HepG2 (cell line): ENCODE data around the gene MAPRE3. TPM values are rescaled to one million over a fixed set of nuclear protein-coding genes. Genes with fewer than 3 reads are reported as not detected.
A peak's percentile ranks its signal among the peaks of the same experiment; 100 is the strongest.

Experiments
- ATF7 ChIP-seq, 2 experiments: fragments of 450-650 bp in 1 of 2; sonication (generic) in 1 of 2; formaldehyde crosslinking in 1 of 2; IDR thresholded peaks; 2 replicates each; pipeline versions ENCODE4 v1.4.0 to v1.6.1; 2016 to 2020; ENCODE audit warnings: antibody characterized with exemption in 1 of 2, mild to moderate bottlenecking in 1 of 2, missing genetic modification reagents in 1 of 2
- CAMTA2 ChIP-seq: sonication (generic); formaldehyde crosslinking; IDR thresholded peaks from 2 replicates; pipeline ENCODE4 v1.4.0; 2020; ENCODE audit warnings: mild to moderate bottlenecking, missing genetic modification reagents, borderline replicate concordance
- HNRNPLL ChIP-seq: fragments of 200-400 bp; formaldehyde crosslinking; IDR thresholded peaks from 2 replicates; pipeline ENCODE4 v1.6.1; 2017; ENCODE audit warnings: mild to moderate bottlenecking, low read depth, low read length; ENCODE audit not compliant: poor library complexity, severe bottlenecking
- KAT2B ChIP-seq: fragments of 150-350 bp; IDR thresholded peaks from 2 replicates; pipeline ENCODE4 v1.6.1; 2014; ENCODE audit warnings: low read depth, low read length, borderline replicate concordance
- MAFG ChIP-seq: sonication (generic); formaldehyde crosslinking; IDR thresholded peaks from 2 replicates; pipeline ENCODE4 v1.5.1; 2020; ENCODE audit warnings: mild to moderate bottlenecking, missing genetic modification reagents
- MED1 ChIP-seq: sonication (generic); formaldehyde crosslinking; IDR thresholded peaks from 2 replicates; pipeline ENCODE4 v1.4.0; 2020; ENCODE audit warnings: missing genetic modification reagents
- NCOR1 ChIP-seq: fragments of 200-600 bp; sonication (generic); IDR thresholded peaks from 2 replicates; pipeline ENCODE4 v1.7.0; 2017; ENCODE audit warnings: antibody characterized with exemption, low read length, borderline replicate concordance
- NFATC3 ChIP-seq: sonication (generic); formaldehyde crosslinking; IDR thresholded peaks from 2 replicates; pipeline ENCODE4 v1.5.1; 2020; ENCODE audit warnings: mild to moderate bottlenecking, missing genetic modification reagents
- RBFOX2 ChIP-seq: fragments of 200-400 bp; formaldehyde crosslinking; IDR thresholded peaks from 2 replicates; pipeline ENCODE4 v1.6.1; 2017; ENCODE audit warnings: low read depth, mild to moderate bottlenecking, low read length
- SMAD1 ChIP-seq: sonication (generic); formaldehyde crosslinking; IDR thresholded peaks from 2 replicates; pipeline ENCODE4 v1.4.0; 2020; ENCODE audit warnings: missing genetic modification reagents, low read depth, mild to moderate bottlenecking, borderline replicate concordance
- SMARCE1 ChIP-seq: fragments of 450-650 bp; IDR thresholded peaks from 2 replicates; pipeline ENCODE4 v1.6.1; 2017; ENCODE audit warnings: borderline replicate concordance
- SNAI1 ChIP-seq: sonication (generic); formaldehyde crosslinking; IDR thresholded peaks from 2 replicates; pipeline ENCODE4 v1.5.0; 2020; ENCODE audit warnings: mild to moderate bottlenecking, missing genetic modification reagents, borderline replicate concordance
- SOX6 ChIP-seq, 2 experiments: fragments of 450-650 bp in 1 of 2; sonication (generic) in 1 of 2; formaldehyde crosslinking in 1 of 2; IDR thresholded peaks; 2 replicates each; pipeline versions ENCODE4 v1.4.0 to v1.6.1; 2017 to 2020; ENCODE audit warnings: antibody characterized with exemption in 1 of 2, mild to moderate bottlenecking in 1 of 2, missing genetic modification reagents in 1 of 2
- SRSF4 ChIP-seq: fragments of 200-400 bp; formaldehyde crosslinking; IDR thresholded peaks from one replicate; pipeline ENCODE4 v1.6.1; 2018; ENCODE audit warnings: mild to moderate bottlenecking, low read depth, low read length, moderate library complexity; ENCODE audit not compliant: poor library complexity, severe bottlenecking
- SRSF9 ChIP-seq: fragments of 200-400 bp; formaldehyde crosslinking; IDR thresholded peaks from 2 replicates; pipeline ENCODE4 v1.6.1; 2018; ENCODE audit warnings: borderline replicate concordance, mild to moderate bottlenecking, low read depth, low read length; ENCODE audit not compliant: insufficient read depth, poor library complexity, severe bottlenecking
- TCF7L2 ChIP-seq: IDR thresholded peaks from 2 replicates; pipeline ENCODE4 v1.6.1; 2011; ENCODE audit warnings: mild to moderate bottlenecking, low read depth, low read length, moderate library complexity
- ZFP41 ChIP-seq: sonication (generic); formaldehyde crosslinking; IDR thresholded peaks from 2 replicates; pipeline ENCODE4 v1.4.0; 2020; ENCODE audit warnings: mild to moderate bottlenecking, missing genetic modification reagents, borderline replicate concordance
- ZMAT3 ChIP-seq: sonication (generic); formaldehyde crosslinking; conservative IDR thresholded peaks from 2 replicates; pipeline ENCODE4 v1.7.0; 2021; ENCODE audit warnings: missing genetic modification reagents
- ZNF251 ChIP-seq: sonication (generic); formaldehyde crosslinking; IDR thresholded peaks from 2 replicates; pipeline ENCODE4 v1.9.0; 2021; ENCODE audit warnings: mild to moderate bottlenecking, missing genetic modification reagents
- ZSCAN9 ChIP-seq: IDR thresholded peaks from 2 replicates; pipeline ENCODE4 v1.6.1; 2016; ENCODE audit warnings: borderline replicate concordance
- polyA plus RNA-seq, 8 experiments: library from polyadenylated mRNA; depleted of rRNA in 3 of 8; stranded (reverse) in 7 of 8; unstranded in 1 of 8; fragments of >200 nt; fragmentation: Illumina TruSeq in 4 of 8; extraction: Trizol in 4 of 8; gene quantifications; 2 replicates each; pipeline versions ENCODE4 v1.2.1 to v1.2.3, GENCODE V29; 2011 to 2016; ENCODE audit warnings: low read depth in 4 of 8, missing spikeins in 1 of 8, mixed read lengths in 1 of 8; ENCODE audit not compliant: insufficient read depth in 1 of 8
- total RNA-seq, 5 experiments: library from RNA; depleted of rRNA; stranded (reverse); fragments of >200 nt; fragmentation: Illumina TruSeq; extraction: Trizol; gene quantifications; 2 replicates each; pipeline ENCODE4 v1.2.3, GENCODE V29; 2016; ENCODE audit warnings: low read depth in 1 of 5
- TF ChIP-seq, protein P1 (sequence below): IDR thresholded peaks from 2 replicates; pipeline ENCODE4 v1.6.1; 2012; ENCODE audit warnings: low read depth, low read length, improper control_type of control experiment
- TF ChIP-seq, protein P2 (sequence below): sonication (generic); formaldehyde crosslinking; IDR thresholded peaks from 2 replicates; pipeline ENCODE4 v1.4.0; 2020; ENCODE audit warnings: missing genetic modification reagents, borderline replicate concordance
- TF ChIP-seq, protein P3 (sequence below): sonication (generic); formaldehyde crosslinking; IDR thresholded peaks from 2 replicates; pipeline ENCODE4 v1.4.0; 2020; ENCODE audit warnings: missing genetic modification reagents
- TF ChIP-seq, protein P4 (sequence below): IDR thresholded peaks from 2 replicates; pipeline ENCODE4 v1.6.1; 2016

MAPRE3 gene
- total and polyA plus RNA-seq, 2 of the 13 experiments (the other 11 are each of a cell fraction or from before 2014, with no cell fraction given), result 0.31 to 0.91 TPM

DNA sequence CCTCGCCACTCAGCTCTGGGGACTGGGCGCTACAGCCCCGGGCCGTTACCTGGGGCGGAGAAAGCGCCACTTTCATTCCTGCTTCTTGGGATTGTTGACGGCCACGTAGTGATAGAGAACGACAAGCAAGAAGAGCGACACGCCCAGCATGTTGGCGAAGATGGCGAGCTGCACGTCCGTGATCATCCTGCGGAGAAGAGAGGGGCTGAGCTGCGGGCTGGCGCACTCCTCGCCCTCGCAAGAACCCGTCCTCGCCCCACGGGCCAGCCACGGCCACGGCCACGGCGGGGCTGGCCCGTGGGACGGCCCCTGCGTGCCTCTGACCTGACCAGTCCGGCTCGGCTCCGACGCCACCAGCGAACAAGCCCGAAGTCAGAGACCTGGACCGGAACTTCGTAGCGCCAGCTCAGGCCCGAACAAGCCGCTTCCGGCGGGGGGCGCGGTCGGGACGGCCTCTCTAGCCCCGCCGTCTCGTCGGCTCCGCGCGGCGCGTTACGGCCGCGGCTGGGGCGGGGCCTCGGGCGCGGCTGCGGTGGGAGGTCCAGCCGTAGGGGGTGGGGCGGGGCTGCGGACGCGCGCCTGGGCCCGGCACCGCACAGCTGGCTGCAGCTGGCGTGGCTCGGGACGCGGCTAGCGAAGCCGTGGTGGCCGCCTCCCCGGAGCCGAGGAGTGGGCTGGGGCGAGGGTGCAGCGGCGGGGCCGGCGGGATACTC is 101.0 kb downstream of the MAPRE3 start, which contains the start of gene OST4 (continued):
- TF ChIP-seq, protein P1, sequence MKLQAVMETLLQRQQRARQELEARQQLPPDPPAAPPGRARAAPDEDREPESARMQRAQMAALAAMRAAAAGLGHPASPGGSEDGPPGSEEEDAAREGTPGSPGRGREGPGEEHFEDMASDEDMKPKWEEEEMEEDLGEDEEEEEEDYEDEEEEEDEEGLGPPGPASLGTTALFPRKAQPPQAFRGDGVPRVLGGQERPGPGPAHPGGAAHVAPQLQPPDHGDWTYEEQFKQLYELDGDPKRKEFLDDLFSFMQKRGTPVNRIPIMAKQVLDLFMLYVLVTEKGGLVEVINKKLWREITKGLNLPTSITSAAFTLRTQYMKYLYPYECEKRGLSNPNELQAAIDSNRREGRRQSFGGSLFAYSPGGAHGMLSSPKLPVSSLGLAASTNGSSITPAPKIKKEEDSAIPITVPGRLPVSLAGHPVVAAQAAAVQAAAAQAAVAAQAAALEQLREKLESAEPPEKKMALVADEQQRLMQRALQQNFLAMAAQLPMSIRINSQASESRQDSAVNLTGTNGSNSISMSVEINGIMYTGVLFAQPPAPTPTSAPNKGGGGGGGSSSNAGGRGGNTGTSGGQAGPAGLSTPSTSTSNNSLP, result no peak
- TF ChIP-seq SOX6 (IDR thresholded peaks at IDR 0.05) (no peak), SOX6 (CRISPR knock-in tag; IDR thresholded peaks at IDR 0.05) (peak; percentile 59; the same call in 1 of the 2 replicates), RBFOX2 (peak; percentile 99), ZNF251 (CRISPR knock-in tag) (no peak), SRSF4 (no peak), ATF7 (IDR thresholded peaks at IDR 0.05) (no peak), ATF7 (CRISPR knock-in tag; IDR thresholded peaks at IDR 0.05) (no peak), TCF7L2 (no peak), MED1 (peak; percentile 84), HNRNPLL (peak; percentile 66), NFATC3 (CRISPR knock-in tag) (no peak), SMARCE1 (no peak), CAMTA2 (CRISPR knock-in tag) (no peak), ZSCAN9 (CRISPR knock-in tag) (peak; percentile 54), ZMAT3 (CRISPR knock-in tag) (no peak), MAFG (CRISPR knock-in tag) (no peak), SRSF9 (no peak), KAT2B (no peak), SMAD1 (CRISPR knock-in tag) (0 out of 2 replicates have a peak, but pooled peaks have one; percentile 21), ZFP41 (CRISPR knock-in tag) (no peak), NCOR1 (no peak), SNAI1 (no peak)
- TF ChIP-seq, protein P2, sequence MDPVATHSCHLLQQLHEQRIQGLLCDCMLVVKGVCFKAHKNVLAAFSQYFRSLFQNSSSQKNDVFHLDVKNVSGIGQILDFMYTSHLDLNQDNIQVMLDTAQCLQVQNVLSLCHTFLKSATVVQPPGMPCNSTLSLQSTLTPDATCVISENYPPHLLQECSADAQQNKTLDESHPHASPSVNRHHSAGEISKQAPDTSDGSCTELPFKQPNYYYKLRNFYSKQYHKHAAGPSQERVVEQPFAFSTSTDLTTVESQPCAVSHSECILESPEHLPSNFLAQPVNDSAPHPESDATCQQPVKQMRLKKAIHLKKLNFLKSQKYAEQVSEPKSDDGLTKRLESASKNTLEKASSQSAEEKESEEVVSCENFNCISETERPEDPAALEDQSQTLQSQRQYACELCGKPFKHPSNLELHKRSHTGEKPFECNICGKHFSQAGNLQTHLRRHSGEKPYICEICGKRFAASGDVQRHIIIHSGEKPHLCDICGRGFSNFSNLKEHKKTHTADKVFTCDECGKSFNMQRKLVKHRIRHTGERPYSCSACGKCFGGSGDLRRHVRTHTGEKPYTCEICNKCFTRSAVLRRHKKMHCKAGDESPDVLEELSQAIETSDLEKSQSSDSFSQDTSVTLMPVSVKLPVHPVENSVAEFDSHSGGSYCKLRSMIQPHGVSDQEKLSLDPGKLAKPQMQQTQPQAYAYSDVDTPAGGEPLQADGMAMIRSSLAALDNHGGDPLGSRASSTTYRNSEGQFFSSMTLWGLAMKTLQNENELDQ (CRISPR knock-in tag), result no peak
- TF ChIP-seq, protein P3, sequence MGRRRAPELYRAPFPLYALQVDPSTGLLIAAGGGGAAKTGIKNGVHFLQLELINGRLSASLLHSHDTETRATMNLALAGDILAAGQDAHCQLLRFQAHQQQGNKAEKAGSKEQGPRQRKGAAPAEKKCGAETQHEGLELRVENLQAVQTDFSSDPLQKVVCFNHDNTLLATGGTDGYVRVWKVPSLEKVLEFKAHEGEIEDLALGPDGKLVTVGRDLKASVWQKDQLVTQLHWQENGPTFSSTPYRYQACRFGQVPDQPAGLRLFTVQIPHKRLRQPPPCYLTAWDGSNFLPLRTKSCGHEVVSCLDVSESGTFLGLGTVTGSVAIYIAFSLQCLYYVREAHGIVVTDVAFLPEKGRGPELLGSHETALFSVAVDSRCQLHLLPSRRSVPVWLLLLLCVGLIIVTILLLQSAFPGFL (CRISPR knock-in tag), result no peak
- TF ChIP-seq, protein P4, sequence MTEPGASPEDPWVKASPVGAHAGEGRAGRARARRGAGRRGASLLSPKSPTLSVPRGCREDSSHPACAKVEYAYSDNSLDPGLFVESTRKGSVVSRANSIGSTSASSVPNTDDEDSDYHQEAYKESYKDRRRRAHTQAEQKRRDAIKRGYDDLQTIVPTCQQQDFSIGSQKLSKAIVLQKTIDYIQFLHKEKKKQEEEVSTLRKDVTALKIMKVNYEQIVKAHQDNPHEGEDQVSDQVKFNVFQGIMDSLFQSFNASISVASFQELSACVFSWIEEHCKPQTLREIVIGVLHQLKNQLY, result no peak
